H1 (cell line): ENCODE data around the gene EWSR1. TPM values are rescaled to one million over a fixed set of nuclear protein-coding genes. Genes with fewer than 3 reads are reported as not detected.
A peak's percentile ranks its signal among the peaks of the same experiment; 100 is the strongest.

ENCODE experiments used
- CTCF ChIA-PET: fragments of 300-600 bp; sonication (Branson Sonifier 250); formaldehyde crosslinking; loops from one replicate; lab custom pipeline; 2021; ENCODE audit not compliant: partially characterized antibody; lab: Charles Lee
- POLR2A ChIA-PET: fragments of 300-600 bp; sonication (Branson Sonifier 250); formaldehyde crosslinking; loops from one replicate; lab custom pipeline; 2021; ENCODE audit warnings: inconsistent platforms; ENCODE audit not compliant: partially characterized antibody; lab: Charles Lee
- DNase-seq, 2 experiments: peaks; one replicate each; pipeline versions ENCODE4 v3.0.0 to v3.0.0-alpha.2; 2010 to 2022; ENCODE audit warnings: low spot score in 2 of 2, low read depth in 1 of 2, mixed read lengths in 1 of 2
- FAIRE-seq: peaks from 2 replicates; lab custom pipeline; 2011; peaks lifted over from hg19 to GRCh38; lab: Jason Lieb, UNC
- H2AFZ ChIP-seq: 2 replicates; pipeline ENCODE4 v1.8.1; 2012; ENCODE audit warnings: low read length, inconsistent platforms
- H2AK5ac ChIP-seq: 2 replicates; pipeline ENCODE4 v1.6.1; 2013; ENCODE audit warnings: low read depth, low read length
- H2BK120ac ChIP-seq: replicated peaks from 2 replicates; pipeline ENCODE3; 2013; ENCODE audit warnings: low read depth, low read length, inconsistent platforms
- H2BK12ac ChIP-seq: 2 replicates; pipeline ENCODE4 v1.6.1; 2013; ENCODE audit warnings: low read depth, low read length
- H2BK15ac ChIP-seq: 2 replicates; pipeline ENCODE4 v1.6.1; 2013; ENCODE audit warnings: low read length
- H2BK20ac ChIP-seq: 2 replicates; pipeline ENCODE4 v1.6.1; 2013; ENCODE audit warnings: low read length
- H2BK5ac ChIP-seq: 2 replicates; pipeline ENCODE4 v1.6.1; 2013; ENCODE audit warnings: low read depth, low read length
- H3K14ac ChIP-seq: 2 replicates; pipeline ENCODE4 v1.6.1; 2013; ENCODE audit warnings: inconsistent platforms; ENCODE audit not compliant: insufficient read length
- H3K18ac ChIP-seq: 2 replicates; pipeline ENCODE4 v1.6.1; 2013; ENCODE audit warnings: low read length; ENCODE audit errors: extremely low read depth
- H3K23ac ChIP-seq: 2 replicates; pipeline ENCODE4 v1.6.1; 2013; ENCODE audit warnings: inconsistent platforms; ENCODE audit not compliant: insufficient read length
- H3K23me2 ChIP-seq: 2 replicates; pipeline ENCODE4 v1.6.1; 2013; ENCODE audit warnings: low read depth, low read length
- H3K27ac ChIP-seq: 2 replicates; pipeline ENCODE4 v1.6.1; 2011; ENCODE audit warnings: low read depth, low read length, inconsistent platforms
- H3K27me3 ChIP-seq, 4 experiments: replicated peaks in 1 of 4; 1 replicate in 1 of 4; 2 replicates in 3 of 4; pipeline versions ENCODE4 v1.6.1 to v1.8.1; 2011 to 2013; ENCODE audit warnings: low read length in 3 of 4, mild to moderate bottlenecking in 3 of 4, inconsistent platforms in 2 of 4, mixed read lengths in 2 of 4, moderate library complexity in 1 of 4; ENCODE audit not compliant: control insufficient read depth in 3 of 4, insufficient read depth in 3 of 4; ENCODE audit errors: extremely low read depth in 1 of 4
- H3K36me3 ChIP-seq, 4 experiments: 2 replicates each; pipeline versions ENCODE4 v1.6.1 to v1.8.1; 2011 to 2013; ENCODE audit warnings: mild to moderate bottlenecking in 4 of 4, low read length in 3 of 4, moderate library complexity in 2 of 4, control low read depth in 1 of 4, inconsistent platforms in 1 of 4; ENCODE audit not compliant: insufficient read depth in 4 of 4, control insufficient read depth in 2 of 4
- H3K4ac ChIP-seq: replicated peaks from 2 replicates; pipeline ENCODE3; 2013; ENCODE audit warnings: low read length, low read depth, mixed read lengths, inconsistent platforms; ENCODE audit not compliant: insufficient read length
- H3K4me1 ChIP-seq, 4 experiments: replicated peaks in 1 of 4; 1 replicate in 1 of 4; 2 replicates in 3 of 4; pipeline versions ENCODE4 v1.6.1 to v1.8.1; 2011 to 2013; ENCODE audit warnings: low read length in 3 of 4, inconsistent platforms in 2 of 4, mixed read lengths in 1 of 4; ENCODE audit not compliant: insufficient read depth in 4 of 4, control insufficient read depth in 3 of 4
- H3K4me2 ChIP-seq, 2 experiments: 2 replicates each; pipeline versions ENCODE4 v1.6.1 to v1.8.1; 2011 to 2013; ENCODE audit warnings: low read depth in 2 of 2, low read length in 2 of 2, control low read depth in 1 of 2, inconsistent platforms in 1 of 2, mild to moderate bottlenecking in 1 of 2; ENCODE audit not compliant: insufficient read depth in 1 of 2
- H3K4me3 ChIP-seq, 4 experiments: fragments of 200-600, 300-600 bp in 1 of 4; sonication (generic), shearing (Covaris generic), sonication (Bioruptor Twin) in 1 of 4; 2 replicates each; pipeline versions ENCODE4 v1.5.1 to v1.8.1; 2011 to 2016; ENCODE audit warnings: low read length in 4 of 4, low read depth in 3 of 4, control low read depth in 2 of 4, inconsistent platforms in 2 of 4, mild to moderate bottlenecking in 2 of 4, mixed read lengths in 1 of 4, moderate library complexity in 1 of 4; ENCODE audit not compliant: insufficient read depth in 2 of 4; ENCODE audit errors: extremely low read depth in 1 of 4
- H3K56ac ChIP-seq: replicated peaks from 2 replicates; pipeline ENCODE3; 2013; ENCODE audit warnings: low read depth, mild to moderate bottlenecking, mixed read lengths, low read length, inconsistent platforms; ENCODE audit not compliant: insufficient read length
- H3K79me1 ChIP-seq: 2 replicates; pipeline ENCODE4 v1.6.1; 2013; ENCODE audit warnings: low read depth, low read length, control low read depth
- H3K79me2 ChIP-seq, 2 experiments: 2 replicates each; pipeline versions ENCODE4 v1.6.1 to v1.8.1; 2012 to 2013; ENCODE audit warnings: low read length in 2 of 2, mild to moderate bottlenecking in 2 of 2, inconsistent platforms in 1 of 2; ENCODE audit not compliant: insufficient read depth in 2 of 2, control insufficient read depth in 1 of 2
- H3K9ac ChIP-seq, 4 experiments: replicated peaks in 1 of 4; 1 replicate in 1 of 4; 2 replicates in 3 of 4; pipeline versions ENCODE4 v1.6.1 to v1.8.1; 2011 to 2013; ENCODE audit warnings: low read depth in 3 of 4, low read length in 3 of 4, control low read depth in 2 of 4, mild to moderate bottlenecking in 2 of 4, moderate library complexity in 2 of 4, inconsistent platforms in 1 of 4; ENCODE audit errors: extremely low read depth in 1 of 4
- H3K9me3 ChIP-seq, 2 experiments: 2 replicates each; pipeline versions ENCODE4 v1.6.1 to v1.8.1; 2012 to 2013; ENCODE audit warnings: mild to moderate bottlenecking in 2 of 2, moderate library complexity in 2 of 2, control low read depth in 1 of 2, inconsistent platforms in 1 of 2, low read depth in 1 of 2, low read length in 1 of 2, mixed read lengths in 1 of 2; ENCODE audit not compliant: insufficient read depth in 2 of 2
- H4K20me1 ChIP-seq, 2 experiments: replicated peaks in 1 of 2; 2 replicates each; pipeline versions ENCODE3 to v1.8.1; 2011 to 2013; ENCODE audit warnings: inconsistent platforms in 2 of 2, low read length in 2 of 2, mild to moderate bottlenecking in 1 of 2; ENCODE audit not compliant: insufficient read depth in 2 of 2, control insufficient read depth in 1 of 2
- H4K5ac ChIP-seq: 2 replicates; pipeline ENCODE4 v1.6.1; 2013; ENCODE audit warnings: low read length, low read depth, mixed read lengths, inconsistent platforms; ENCODE audit not compliant: insufficient read length
- H4K8ac ChIP-seq: 2 replicates; pipeline ENCODE4 v1.8.0; 2013; ENCODE audit warnings: mild to moderate bottlenecking, moderate library complexity, low read length, inconsistent platforms; ENCODE audit not compliant: insufficient read depth; ENCODE audit errors: extremely low read depth
- H4K91ac ChIP-seq: replicated peaks from 2 replicates; pipeline ENCODE3; 2013; ENCODE audit warnings: low read length, mixed read lengths, inconsistent platforms; ENCODE audit not compliant: insufficient read length
- BRCA1 ChIP-seq: IDR thresholded peaks from 2 replicates; pipeline ENCODE4 v1.6.1; 2012; ENCODE audit warnings: low read depth, low read length, improper control_type of control experiment
- CBX5 ChIP-seq: fragments of 300-800, 300-1000 bp; sonication (generic); IDR thresholded peaks from 2 replicates; pipeline ENCODE4 v1.7.1; 2016; ENCODE audit warnings: antibody characterized with exemption, low read length, low read depth
- CTBP2 ChIP-seq: IDR thresholded peaks from 2 replicates; pipeline ENCODE4 v1.7.0; 2011; ENCODE audit warnings: borderline replicate concordance, mild to moderate bottlenecking, moderate library complexity, mixed read lengths, low read length; ENCODE audit not compliant: insufficient read depth, insufficient read length
- FOSL1 ChIP-seq: IDR thresholded peaks from 2 replicates; pipeline ENCODE4 v1.6.1; 2011; ENCODE audit warnings: mild to moderate bottlenecking, low read depth, low read length, moderate library complexity; ENCODE audit not compliant: insufficient read depth
- GABPA ChIP-seq: IDR thresholded peaks from 2 replicates; pipeline ENCODE4 v1.6.1; 2011; ENCODE audit warnings: mild to moderate bottlenecking, low read length, moderate library complexity, borderline replicate concordance; ENCODE audit not compliant: insufficient read depth
- JUN ChIP-seq: IDR thresholded peaks from 2 replicates; pipeline ENCODE4 v1.6.1; 2011; ENCODE audit warnings: low read depth, mild to moderate bottlenecking, improper control_type of control experiment, low read length
- JUND ChIP-seq: IDR thresholded peaks from 2 replicates; pipeline ENCODE4 v1.6.1; 2011; ENCODE audit warnings: mild to moderate bottlenecking, improper control_type of control experiment, low read length
- KDM1A ChIP-seq: fragments of 200-600, 300-600 bp; sonication (generic); IDR thresholded peaks from 2 replicates; pipeline ENCODE4 v1.7.1; 2016; ENCODE audit warnings: mild to moderate bottlenecking, low read length, borderline replicate concordance
- RBBP5 ChIP-seq: IDR thresholded peaks from 2 replicates; pipeline ENCODE4 v1.7.1; 2012; ENCODE audit warnings: low read depth, mild to moderate bottlenecking, inconsistent platforms, low read length, moderate library complexity, borderline replicate concordance
- RXRA ChIP-seq: IDR thresholded peaks from 2 replicates; pipeline ENCODE4 v1.6.1; 2011; ENCODE audit warnings: low read depth, mild to moderate bottlenecking, low read length, moderate library complexity; ENCODE audit not compliant: insufficient read depth
- SP2 ChIP-seq: IDR thresholded peaks from 2 replicates; pipeline ENCODE4 v1.6.1; 2012; ENCODE audit warnings: mild to moderate bottlenecking, low read length, inconsistent platforms
- WGBS, 2 experiments: shearing (Covaris generic) in 1 of 2; methylation state at CpG; one replicate each; pipeline versions ENCODE4 v1.1.6 to v1.1.7; 2013 to 2015; ENCODE audit warnings: low lambda C conversion rate in 2 of 2, mixed read lengths in 2 of 2, inconsistent platforms in 1 of 2, low coverage in 1 of 2, missing lambda C conversion rate in 1 of 2; ENCODE audit not compliant: insufficient replicate concordance in 2 of 2, insufficient coverage in 1 of 2, insufficient read length in 1 of 2; ENCODE audit errors: extremely low coverage in 1 of 2, missing lambda C conversion rate in 1 of 2; 5-methylcytosine and 5-hydroxymethylcytosine counted together
- polyA plus RNA-seq, 7 experiments: library from polyadenylated mRNA; depleted of rRNA in 3 of 7; stranded (reverse) in 5 of 7; unstranded in 2 of 7; fragments of >200 nt in 5 of 7; fragments of 200-250 nt in 2 of 7; gene quantifications; 1 replicate in 5 of 7; 2 replicates in 1 of 7; 4 replicates in 1 of 7; pipeline versions ENCODE4 v1.2.1 to v1.2.3, GENCODE V29; 2011 to 2013; ENCODE audit warnings: missing spikeins in 2 of 7, mixed read lengths in 2 of 7
- total RNA-seq: library from RNA; stranded (reverse); fragmentation: NEBNext Ultra II Directional; extraction: Animal tissue kit (Norgen Biotek cat#: 25700); gene quantifications from 2 replicates; pipeline ENCODE4 v1.2.1, GENCODE V29; 2021

Gene EWSR1
- total and polyA plus RNA-seq, 2 of the 8 experiments (the other 6 are each of a cell fraction or from before 2014, with no cell fraction given), result 387 to 930 TPM

DNA sequence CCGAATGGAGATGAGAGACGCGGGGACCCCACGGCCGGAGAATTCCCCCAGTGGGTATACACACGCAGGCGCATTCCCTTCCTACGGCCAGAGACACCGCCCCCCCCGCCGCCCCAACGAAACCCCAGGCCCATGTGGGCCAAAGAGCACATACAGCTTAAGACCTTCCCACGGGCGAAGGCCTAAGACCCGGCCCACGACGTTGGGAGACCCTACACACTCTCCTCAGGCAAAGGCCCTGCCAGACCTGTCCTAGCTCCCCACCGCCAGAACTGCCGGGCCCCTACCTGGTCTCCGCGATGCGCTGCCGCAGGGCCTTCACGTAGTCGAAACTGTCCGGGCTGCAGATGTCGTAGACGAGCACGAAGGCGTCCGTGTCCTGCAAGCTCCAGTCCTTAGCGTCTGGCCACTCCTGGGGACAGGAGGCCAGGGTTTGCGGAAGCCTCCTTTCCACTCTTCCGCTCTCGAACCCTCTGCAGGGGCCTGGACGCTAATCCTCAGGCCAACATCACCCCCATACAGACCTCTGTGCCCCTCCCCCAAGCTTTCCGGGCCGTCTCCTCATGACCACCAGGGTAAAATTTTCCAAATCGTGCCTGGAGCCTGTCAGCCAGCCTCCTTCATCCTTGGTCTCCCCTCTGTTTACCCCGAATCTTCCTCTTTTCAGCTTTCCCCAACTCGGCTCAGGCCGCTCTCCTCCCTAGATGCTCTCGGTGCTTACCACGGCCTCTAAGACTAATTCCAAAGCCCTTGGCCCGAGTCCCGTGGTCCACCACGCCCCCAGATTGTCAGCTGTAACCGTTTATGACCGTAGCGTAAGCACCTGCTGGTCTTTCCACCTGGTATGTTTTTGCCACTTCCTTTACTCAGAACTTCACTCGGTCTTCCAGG, 45.8 kb downstream of the EWSR1 start:
- WGBS, 2 experiments, result 78% methylated on average over 42 of the region's 51 CpGs; no CpG with 5 or more reads in 1 of the 2 experiments
- Histone ChIP-seq H2BK15ac (no peak overlapping the region), H3K4ac (no peak overlapping the region), H3K79me2 (no peaks in the 10 kb centered on the region), H2BK20ac (no peak overlapping the region), H4K91ac (no peak overlapping the region), H3K27me3 (peaks cover 29 to 46% (median 43%) of the 10 kb centered on the region in 4 experiments), H3K4me1 (peaks cover 0 to 16% (median 9%) of the 10 kb centered on the region in 4 experiments; a peak in 6 of 7 replicates), H3K9ac (no peak overlapping the region), H4K8ac (peak overlapping the region; percentile 63; the same call in 1 of the 2 replicates), H3K79me1 (no peaks in the 10 kb centered on the region), H3K56ac (no peak overlapping the region), H2BK12ac (no peak overlapping the region), H2AFZ (no peak overlapping the region), H3K23me2 (peaks cover 6% of the 10 kb centered on the region; the same call in 1 of the 2 replicates), H2BK5ac (no peak overlapping the region), H4K20me1 (peaks cover 6 to 13% of the 10 kb centered on the region in 2 experiments), H4K5ac (no peak overlapping the region), H3K14ac (no peak overlapping the region), H2AK5ac (0 out of 2 replicates have a peak overlapping the region, but pooled peaks have one; percentile 9), H3K27ac (no peak overlapping the region), H2BK120ac (no peak overlapping the region), H3K9me3 (peaks cover 7 to 8% of the 10 kb centered on the region in 2 experiments; a peak in 3 of 4 replicates), H3K4me3 (no peak overlapping the region), H3K36me3 (peaks cover 0 to 12% (median 0%) of the 10 kb centered on the region in 4 experiments; a peak in 1 of 8 replicates), H3K4me2 (peak overlapping the region in 1 of 2 experiments; percentile 74; a peak in 1 of 4 replicates), H3K23ac (no peak overlapping the region), H3K18ac (no peak overlapping the region)
- DNase-seq (peak in 1 of 2 experiments; percentile 49), FAIRE-seq (no peak)
- ChIA-PET POLR2A (interaction anchor here (0.6 to 4.4 kb wide), 14 partner anchors 8 to 239 kb away, joined by 3 to 44 read pairs (median 4); partner anchors contain the start of genes GAS2L1, NEFH and THOC5), CTCF (interaction anchor here (0.6 to 4.1 kb wide), 20 partner anchors 8 to 785 kb away, joined by 3 to 41 read pairs (median 4); partner anchors contain the start of gene EMID1)
- no peak for TF ChIP-seq SP2
- TF ChIP-seq GABPA, result no peak
- no peak for TF ChIP-seq JUN
- no peak for TF ChIP-seq RXRA
- no peak for TF ChIP-seq FOSL1
- no peak for TF ChIP-seq JUND
- TF ChIP-seq CBX5, result no peak
- no peak for TF ChIP-seq CTBP2
- TF ChIP-seq BRCA1, result no peak
- TF ChIP-seq RBBP5, result no peak
- TF ChIP-seq KDM1A, result no peak
